Activated T-cell treated with anti-CD3 and anti-CD28 coated beads for 24 hours (primary cell): ENCODE data around the gene OR51A2.
"Not testable (repeated sequence)": the region's sequence is repeated elsewhere in the genome, so short reads cannot be mapped to it uniquely, and the experiment has no call there.

Source experiments
- DNase-seq: peaks from one replicate; pipeline ENCODE4 v3.0.0-alpha.2; 2020; ENCODE audit warnings: low read depth

Gene OR51A2

GRCh38 chr11:4955613-4956012, at the start of gene OR51A2:
Gene OR51A2, minus strand, starts transcription at chr11:4955713. Its CDS starts 0 bp downstream, at chr11:4955713.
- not testable (repeated sequence) for DNase-seq

- DNase-seq = no peak
These were observed 49.1 kb upstream of the OR51A2 start for GRCh38 chr11:5004424-5005274.

- DNase-seq = no peak
These were observed 39.0 kb upstream of the OR51A2 start, which contains the start of gene OR51L1 for GRCh38 chr11:4994551-4994950. Gene OR51L1, plus strand, starts transcription at chr11:4994851. Its CDS starts 4,132 bp downstream, at chr11:4998983.

GRCh38 chr11:4991060-4991459, 35.5 kb upstream of the OR51A2 start:
- DNase-seq = no peak

GRCh38 chr11:4983841-4984240, 28.3 kb upstream of the OR51A2 start:
- no peak for DNase-seq

GRCh38 chr11:4982678-4983077, 27.2 kb upstream of the OR51A2 start:
- no peak for DNase-seq

GRCh38 chr11:4979036-4979435, 23.5 kb upstream of the OR51A2 start:
- DNase-seq = no peak

- DNase-seq = no peak
These were observed 19.9 kb upstream of the OR51A2 start for GRCh38 chr11:4975436-4975835.

GRCh38 chr11:4962816-4963215, 7.3 kb upstream of the OR51A2 start:
- DNase-seq = no peak

- no peak for DNase-seq
These were observed 5.4 kb upstream of the OR51A2 start for GRCh38 chr11:4960877-4961276.

- DNase-seq = no peak
These were observed 1.9 kb upstream of the OR51A2 start for GRCh38 chr11:4957396-4957795.

GRCh38 chr11:4947505-4947904, 8.0 kb downstream of the OR51A2 start, which contains the start of gene OR51A4:
Gene OR51A4, minus strand, starts transcription at chr11:4947605. Its CDS starts 505 bp downstream, at chr11:4947100.
- no peak for DNase-seq

- no peak for DNase-seq
These were observed 18.8 kb downstream of the OR51A2 start for GRCh38 chr11:4936745-4937144.

- no peak for DNase-seq
These were observed 22.8 kb downstream of the OR51A2 start for GRCh38 chr11:4932751-4933150.

GRCh38 chr11:4926608-4927007, 28.9 kb downstream of the OR51A2 start:
- no peak for DNase-seq

- DNase-seq = no peak
These were observed 31.3 kb downstream of the OR51A2 start, which contains the start of gene OR51G1 for GRCh38 chr11:4924239-4924638. Gene OR51G1, minus strand, starts transcription at chr11:4924339. Its CDS starts 0 bp downstream, at chr11:4924339.

- DNase-seq = no peak
These were observed 33.2 kb downstream of the OR51A2 start for GRCh38 chr11:4922304-4922703.

- DNase-seq = no peak
These were observed 33.7 kb downstream of the OR51A2 start for GRCh38 chr11:4921796-4922195.

- no peak for DNase-seq
These were observed 36.3 kb downstream of the OR51A2 start, which contains the start of gene OR51G2 for GRCh38 chr11:4919250-4919649. Gene OR51G2, minus strand, starts transcription at chr11:4919350. Its CDS starts 3,687 bp downstream, at chr11:4915663.

GRCh38 chr11:4916581-4916980, 38.9 kb downstream of the OR51A2 start:
- DNase-seq = no peak
